ENCODE results near the gene CHMP6.
"Not testable (repeated sequence)": the region's sequence is repeated elsewhere in the genome, so short reads cannot be mapped to it uniquely, and the experiment has no call there.

Gene CHMP6

DNA sequence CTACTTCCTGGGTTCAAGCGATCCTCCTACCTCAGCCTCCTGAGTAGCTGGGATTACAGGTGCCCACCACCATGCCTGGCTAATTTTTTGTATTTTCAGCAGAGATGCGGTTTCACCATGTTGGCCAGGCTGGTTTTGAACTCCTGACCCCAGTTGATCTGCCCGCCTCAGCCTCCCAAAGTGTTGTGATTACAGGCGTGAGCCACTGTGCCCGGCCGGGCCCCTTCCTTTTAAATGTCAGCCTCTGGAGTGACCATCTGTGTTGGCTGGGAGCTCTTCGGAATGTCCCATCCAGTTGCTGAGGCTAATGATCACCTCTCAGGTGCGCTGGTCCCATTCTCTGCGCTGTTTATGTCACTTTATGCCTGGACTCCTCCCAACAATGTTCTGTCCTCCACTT lies 38.7 kb downstream of the CHMP6 start:
- not testable (repeated sequence) for DNase-seq (ENCODE audit: low read depth)

DNA sequence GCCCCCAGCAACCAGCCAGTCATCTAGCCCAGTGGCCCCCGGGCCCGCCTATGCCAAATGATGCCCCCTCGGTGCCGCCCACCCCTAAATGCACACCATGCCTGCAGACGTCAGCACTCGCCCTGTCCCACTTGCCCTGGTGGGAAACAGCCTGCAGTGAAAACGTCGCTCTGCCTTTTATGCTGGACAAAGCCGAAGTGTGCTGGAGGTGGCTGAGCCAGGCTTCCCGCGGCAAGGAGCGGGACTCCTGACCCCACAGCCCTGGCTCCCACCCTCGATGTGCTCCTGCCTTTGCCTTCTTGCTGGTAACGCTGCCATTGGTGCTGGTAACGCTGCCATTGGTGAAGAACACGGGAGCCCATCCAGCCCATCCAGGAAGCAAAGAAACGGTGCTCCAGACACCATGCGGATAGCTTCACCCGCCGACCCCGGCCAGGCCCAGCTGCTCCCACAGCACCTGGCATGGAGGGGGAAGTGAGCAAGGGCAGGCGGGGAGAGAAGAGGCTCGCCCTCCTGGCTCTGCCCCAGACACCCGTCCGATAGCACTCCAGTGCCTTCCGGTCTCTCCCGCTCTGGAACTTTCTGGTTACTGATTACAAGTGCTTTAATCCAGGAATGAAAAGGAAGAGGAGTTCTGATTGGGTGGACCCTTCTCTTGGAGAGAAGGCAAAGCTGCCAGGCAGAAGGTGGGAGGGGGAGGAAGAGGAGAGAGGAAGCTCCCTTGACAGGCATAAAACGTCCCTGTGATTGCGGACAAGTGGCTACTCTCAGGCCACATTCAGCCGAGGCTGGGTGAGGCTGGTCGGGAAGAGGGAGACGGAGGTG lies 39.3 kb downstream of the CHMP6 start:
- DNase-seq (ENCODE audit: low read depth), result no peak

- DNase-seq (ENCODE audit: low read depth), result no peak
These were observed 40.2 kb downstream of the CHMP6 start for GRCh38 chr17:81031566-81032550.

- DNase-seq (ENCODE audit: low read depth), result no peak
These were observed 41.2 kb downstream of the CHMP6 start for GRCh38 chr17:81032641-81033480.

DNA sequence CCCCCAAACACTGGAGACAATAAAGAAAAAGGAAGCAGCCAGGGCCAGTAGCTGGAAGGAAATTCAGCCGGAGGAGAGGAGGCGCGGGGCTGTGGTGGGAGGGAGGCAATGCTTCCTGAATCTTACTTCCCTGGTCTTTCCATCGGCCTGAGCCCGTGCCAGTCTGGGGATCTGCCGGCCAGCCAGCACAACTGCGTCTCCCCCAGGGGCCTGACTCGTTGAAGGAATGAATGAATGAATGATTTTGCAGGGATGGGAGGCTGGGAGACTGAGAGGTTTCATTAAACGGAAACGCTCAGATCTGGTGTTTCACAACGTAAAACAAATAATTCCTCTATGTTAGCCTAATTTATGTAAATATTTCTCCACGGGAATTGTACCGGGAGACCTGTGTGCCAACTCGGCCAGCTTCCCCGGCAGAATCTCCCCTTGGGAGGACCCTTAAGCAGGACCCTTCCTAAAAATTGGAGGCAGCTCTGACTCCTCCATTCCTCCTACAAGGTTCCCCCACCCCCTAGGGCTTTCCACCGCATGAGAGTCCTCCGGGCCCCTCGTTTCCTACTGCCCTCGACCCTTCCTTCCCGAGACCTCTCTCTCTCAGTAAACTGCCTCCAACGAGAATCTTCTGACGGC lies 42.0 kb downstream of the CHMP6 start:
- no peak for DNase-seq (ENCODE audit: low read depth)

DNA sequence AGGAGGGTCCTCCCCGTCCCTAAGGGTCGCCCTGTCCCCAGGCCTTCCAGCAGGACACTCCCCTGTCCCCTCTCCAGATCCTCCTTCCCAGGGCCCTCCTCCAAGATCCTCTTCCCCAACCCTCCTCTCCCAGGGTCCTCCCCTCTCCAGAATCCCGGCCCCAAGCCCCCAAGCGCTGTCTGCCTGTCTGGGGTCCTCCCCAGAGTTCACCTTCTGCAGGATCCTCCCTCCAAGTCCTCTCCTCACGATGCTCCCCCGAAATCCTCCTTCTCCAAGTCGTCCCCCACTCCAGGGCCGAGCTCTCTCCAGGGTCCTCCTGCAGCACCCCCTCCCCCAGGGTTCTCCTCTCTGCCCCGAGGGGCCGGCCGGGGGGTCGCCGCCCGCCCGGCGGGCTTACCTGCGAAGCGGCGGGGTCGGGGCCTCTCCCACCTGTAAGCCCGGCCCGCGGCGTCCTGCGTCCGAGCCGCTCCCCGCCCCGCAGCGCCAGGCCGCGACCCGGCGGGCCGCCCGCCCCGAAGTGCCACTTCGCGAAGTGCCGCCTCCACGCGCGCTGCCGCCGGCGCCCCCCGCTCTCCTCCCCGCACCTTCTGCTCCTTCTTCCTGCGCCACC lies 42.6 kb downstream of the CHMP6 start:
- no peak for DNase-seq (ENCODE audit: low read depth)

- DNase-seq (ENCODE audit: low read depth), result peak; percentile 48
These were observed 43.3 kb downstream of the CHMP6 start, which contains the start of gene BAIAP2 for GRCh38 chr17:81034779-81035520. TSS of gene BAIAP2 (plus strand) at chr17:81035151. CDS start at chr17:81035255, 104 bp downstream.

DNA sequence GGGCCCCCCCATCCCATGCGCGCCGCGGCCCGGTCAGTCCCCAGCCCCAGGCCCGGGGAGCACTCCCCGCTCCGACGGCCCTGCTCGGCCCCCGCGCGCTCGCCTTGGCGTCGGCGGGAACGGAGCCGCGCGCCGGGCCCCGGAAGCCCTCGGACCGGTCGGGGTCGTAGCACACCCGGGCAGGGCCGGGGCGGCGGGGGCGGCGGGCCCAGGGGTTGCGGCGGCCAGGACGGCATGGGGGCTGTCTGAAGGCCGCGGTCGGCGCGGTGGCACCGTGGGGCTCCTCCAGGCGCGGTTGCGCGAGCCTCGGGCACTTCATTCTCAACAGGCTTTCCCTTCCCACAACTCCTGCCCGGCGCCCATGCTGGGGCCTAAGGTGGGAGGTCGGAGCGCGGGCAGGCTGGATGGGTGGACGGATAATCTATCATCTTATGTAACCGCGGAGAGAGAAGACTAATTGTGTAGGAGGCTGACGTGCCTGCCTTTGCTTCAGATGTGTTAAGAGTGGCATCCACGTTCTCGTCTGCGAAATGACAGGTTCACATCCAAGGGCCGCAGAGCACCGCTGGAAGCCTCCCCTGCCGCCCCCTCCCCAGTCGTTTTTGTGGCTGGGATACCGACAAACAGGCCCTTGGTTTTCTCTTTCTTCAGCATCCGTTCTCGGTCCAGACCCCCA lies 44.0 kb downstream of the CHMP6 start:
- DNase-seq (ENCODE audit: low read depth), result no peak

DNA sequence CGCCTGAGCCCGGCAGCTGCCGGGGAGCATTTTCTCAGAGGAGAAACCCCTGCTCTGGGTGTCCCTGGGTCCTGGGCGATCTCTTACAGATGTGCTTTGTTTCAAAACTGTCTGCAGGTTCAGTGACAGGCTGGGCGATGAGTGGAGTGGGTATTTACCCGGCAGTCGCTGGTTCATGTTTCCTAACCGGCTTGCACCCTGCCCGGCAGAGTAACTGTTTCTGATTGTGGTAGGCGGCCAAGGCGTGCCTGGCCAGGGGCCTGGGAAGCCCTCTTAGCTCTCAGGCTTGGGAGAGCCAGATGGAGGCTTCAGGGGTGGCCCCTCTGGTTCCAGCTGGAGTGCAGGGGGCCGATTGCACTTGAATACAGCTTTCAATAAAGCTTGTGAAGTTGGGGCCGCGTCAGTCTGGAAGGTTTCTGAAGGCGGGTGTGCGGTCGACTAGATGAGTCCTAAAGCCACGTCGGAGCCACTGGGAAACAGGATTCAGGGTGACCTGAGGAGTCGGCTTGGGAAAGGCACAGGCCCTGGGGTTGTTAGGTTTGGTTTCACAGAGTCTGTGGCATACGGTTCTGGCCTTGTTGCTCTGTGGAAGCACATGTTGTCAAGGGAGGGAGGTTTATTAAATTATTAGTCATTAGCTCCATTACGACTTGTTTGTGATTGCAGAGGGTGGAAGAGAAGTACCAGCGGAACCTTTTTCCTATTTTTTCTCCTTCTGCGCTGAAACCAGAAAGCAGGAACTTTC lies 44.7 kb downstream of the CHMP6 start:
- no peak for DNase-seq (ENCODE audit: low read depth)

DNA sequence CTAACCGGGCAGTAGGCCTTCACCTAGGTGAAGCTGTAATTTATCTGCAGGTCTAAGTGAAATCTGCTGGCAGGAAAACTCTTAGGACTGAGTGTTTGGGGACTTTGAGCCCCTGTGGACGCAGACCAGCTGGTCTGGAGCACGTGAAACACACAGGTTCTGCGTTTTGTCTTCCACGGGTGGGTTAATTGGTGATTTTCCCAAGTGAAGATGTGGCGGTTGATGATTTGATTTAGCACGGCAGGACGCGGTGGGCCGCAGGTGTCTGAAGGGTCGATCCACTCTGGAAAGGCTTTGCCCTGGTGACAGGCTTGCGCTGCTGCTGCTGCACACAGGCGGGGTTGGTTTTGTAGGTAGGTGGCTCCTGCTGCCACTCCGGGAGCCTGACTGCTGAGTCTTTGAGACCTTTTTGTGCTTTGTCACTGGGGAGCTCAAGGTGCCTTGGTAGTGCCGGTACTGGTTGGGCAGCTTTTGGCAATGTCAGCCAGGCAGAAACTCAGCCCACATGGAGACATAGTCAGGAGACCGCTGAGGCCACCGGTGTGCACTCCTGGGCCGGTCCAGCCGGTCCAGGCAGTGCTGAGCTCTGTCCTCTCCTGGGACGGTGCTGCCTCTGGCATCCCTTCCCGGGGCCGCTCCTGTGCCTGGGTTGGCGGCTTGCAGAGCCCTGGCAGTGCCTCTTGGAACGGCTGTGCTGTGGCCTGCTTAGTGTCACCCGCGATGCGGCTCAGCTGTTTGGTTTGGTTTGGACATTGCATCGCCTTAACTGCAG lies 45.6 kb downstream of the CHMP6 start:
- DNase-seq (ENCODE audit: low read depth), result no peak

DNA sequence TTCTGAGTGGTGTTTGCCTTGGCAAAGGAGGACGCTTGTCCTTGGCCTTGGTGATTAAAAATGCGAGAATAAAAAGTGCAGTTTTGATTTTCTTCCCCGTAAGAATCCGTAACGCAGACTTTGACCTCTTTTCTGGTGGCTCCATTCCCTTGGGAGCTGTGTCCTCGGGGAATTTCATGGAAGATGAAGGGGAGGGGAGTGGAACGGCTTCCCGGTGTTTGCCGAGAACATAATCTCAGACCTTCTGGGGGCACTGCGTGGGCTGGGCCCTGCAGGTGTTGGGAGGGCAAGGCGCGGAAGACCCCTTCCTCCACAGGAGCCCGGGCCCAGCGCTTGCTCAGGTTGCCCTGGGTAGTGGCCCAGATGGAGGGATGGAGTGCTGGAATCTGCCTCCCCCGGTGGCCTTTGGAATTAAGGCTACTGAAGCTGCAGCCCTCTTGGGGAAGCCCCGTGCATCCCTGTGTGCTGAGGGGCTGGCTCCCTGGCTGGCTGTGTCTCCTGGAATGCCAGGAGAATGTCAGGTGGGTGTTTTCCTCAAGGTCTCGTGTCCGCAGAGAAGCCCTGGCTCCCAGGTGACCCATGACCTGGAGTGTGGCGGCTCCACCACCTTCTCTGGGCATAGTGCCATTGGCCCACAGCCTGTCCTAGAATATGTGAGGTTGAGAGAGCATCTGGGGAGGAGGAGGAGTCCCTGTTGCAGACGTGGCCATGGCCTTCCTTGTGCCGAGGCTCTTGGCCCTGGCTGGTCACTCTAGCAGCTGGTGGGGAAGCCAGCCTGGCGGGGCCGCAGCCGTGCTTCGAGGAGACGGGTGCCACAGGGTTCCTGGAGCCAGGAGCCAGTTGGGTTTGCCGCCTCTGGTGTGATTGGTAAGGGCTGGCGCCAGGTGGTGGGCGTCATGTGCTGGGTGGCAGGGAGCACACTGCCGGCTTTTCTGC lies 46.4 kb downstream of the CHMP6 start:
- DNase-seq (ENCODE audit: low read depth), result no peak

DNA sequence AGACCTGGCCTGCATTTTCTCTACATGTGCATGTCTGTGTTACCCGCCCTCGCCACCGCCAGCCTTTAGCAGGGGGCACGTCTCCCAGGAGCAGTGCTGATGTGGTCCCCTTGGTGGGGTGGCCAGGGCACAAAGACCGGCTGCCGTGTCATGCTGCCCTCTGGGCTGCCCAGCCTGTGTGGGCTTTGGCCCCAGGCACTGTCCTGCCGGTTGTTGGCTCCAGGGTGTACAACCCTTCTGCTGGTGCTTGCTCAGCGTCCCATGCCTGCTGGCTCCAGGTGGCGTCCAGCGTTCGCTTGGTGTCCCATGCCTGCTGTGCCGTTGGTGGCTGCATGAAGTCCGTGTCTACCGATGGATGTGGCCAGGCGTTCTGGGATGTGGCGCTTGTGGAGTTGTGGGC lies 47.5 kb downstream of the CHMP6 start:
- DNase-seq (ENCODE audit: low read depth), result no peak

GRCh38 chr17:81039854-81040758 lies 48.5 kb downstream of the CHMP6 start:
- no peak for DNase-seq (ENCODE audit: low read depth)

DNA sequence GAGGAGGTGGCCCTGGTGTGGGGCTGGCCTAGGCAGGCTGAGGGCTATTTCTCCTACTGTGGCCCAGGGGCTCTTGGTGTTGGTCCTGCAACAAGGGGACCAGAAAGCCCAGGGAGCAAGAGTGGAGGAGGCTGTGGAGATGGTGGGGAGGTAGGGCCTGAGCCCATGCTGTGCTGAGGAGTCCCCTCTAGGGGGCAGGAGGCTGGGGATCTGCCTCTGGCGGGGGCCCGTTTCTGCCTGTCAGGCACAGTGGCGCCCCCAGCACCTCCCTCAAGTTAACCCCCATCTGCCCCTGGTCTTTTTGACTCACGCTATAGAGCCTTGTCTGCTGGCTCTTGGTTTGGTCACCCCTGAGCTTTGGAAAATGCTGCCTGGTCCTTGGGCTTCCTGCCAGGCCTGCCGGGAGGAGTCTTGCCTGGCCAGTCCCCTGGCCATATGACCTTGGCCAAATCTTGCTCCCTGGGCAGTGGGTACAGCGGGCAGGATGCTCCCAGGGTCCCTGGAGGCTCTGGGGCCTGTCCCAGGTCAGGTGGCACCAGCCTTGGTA lies 49.2 kb downstream of the CHMP6 start:
- DNase-seq (ENCODE audit: low read depth), result no peak

DNA sequence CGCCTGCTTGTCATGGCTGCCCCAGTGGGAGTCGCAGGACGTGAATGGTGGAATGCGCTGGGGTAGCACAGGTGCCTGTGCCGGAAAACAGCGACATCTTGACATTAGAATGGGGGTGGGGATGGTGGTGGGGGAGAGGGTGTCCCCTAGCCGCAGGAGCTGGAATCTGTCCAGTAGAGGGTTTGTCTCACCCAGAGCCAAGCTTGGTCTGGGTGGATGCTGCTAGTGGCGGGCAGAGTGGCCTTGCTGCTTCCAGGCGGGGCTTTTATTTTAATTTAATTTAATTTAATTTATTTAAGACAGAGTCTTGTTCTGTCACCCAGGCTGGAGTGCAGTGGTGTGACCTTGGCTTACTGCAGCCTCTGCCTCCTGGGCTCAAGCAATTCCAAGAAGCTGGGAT lies 51.0 kb downstream of the CHMP6 start:
- DNase-seq (ENCODE audit: low read depth), result no peak

- no peak for DNase-seq (ENCODE audit: low read depth)
These were observed 51.7 kb downstream of the CHMP6 start for GRCh38 chr17:81043319-81043724.

Measured in HS-27A (cell line).